ENCODE results near the gene LIMA1.

DNA sequence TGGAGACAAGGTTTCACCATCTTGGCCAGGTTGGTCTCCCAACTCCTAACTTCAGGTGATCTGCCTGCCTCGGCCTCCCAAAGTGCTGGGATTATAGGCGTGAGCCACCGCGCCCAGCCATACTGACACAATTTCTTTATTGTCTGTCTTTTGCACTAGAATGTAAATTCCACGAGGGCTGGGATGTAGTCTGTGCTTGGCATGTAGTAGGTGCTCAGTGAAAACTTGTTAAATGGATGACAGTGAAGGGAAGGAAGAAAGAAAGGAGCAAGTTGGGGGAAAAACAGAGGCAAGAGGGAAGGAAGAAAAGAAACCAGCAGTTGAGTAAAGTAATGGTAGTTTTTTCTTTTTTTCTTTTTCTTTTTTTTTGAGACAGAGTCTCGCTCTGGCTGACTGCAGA lies 53.1 kb downstream of the LIMA1 start:
- TF ChIP-seq, protein P1, sequence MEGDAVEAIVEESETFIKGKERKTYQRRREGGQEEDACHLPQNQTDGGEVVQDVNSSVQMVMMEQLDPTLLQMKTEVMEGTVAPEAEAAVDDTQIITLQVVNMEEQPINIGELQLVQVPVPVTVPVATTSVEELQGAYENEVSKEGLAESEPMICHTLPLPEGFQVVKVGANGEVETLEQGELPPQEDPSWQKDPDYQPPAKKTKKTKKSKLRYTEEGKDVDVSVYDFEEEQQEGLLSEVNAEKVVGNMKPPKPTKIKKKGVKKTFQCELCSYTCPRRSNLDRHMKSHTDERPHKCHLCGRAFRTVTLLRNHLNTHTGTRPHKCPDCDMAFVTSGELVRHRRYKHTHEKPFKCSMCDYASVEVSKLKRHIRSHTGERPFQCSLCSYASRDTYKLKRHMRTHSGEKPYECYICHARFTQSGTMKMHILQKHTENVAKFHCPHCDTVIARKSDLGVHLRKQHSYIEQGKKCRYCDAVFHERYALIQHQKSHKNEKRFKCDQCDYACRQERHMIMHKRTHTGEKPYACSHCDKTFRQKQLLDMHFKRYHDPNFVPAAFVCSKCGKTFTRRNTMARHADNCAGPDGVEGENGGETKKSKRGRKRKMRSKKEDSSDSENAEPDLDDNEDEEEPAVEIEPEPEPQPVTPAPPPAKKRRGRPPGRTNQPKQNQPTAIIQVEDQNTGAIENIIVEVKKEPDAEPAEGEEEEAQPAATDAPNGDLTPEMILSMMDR (IDR thresholded peaks at IDR 0.05) = no peak
- no peak for TF ChIP-seq POLR2A (IDR thresholded peaks at IDR 0.05)

Data from thyroid gland (tissue), 4 donors.